GM10847 (cell line): ENCODE data around the gene TRIO.

Source experiments
- POLR2A ChIP-seq: IDR thresholded peaks from 2 replicates; pipeline ENCODE4 v1.6.1; 2011; ENCODE audit not compliant: insufficient read length; ENCODE audit errors: extremely low read depth

TRIO gene

GRCh38 chr5:14115323-14115895, 27.7 kb upstream of the TRIO start:
- TF ChIP-seq POLR2A: no peak

GRCh38 chr5:14118551-14119320, 24.4 kb upstream of the TRIO start:
- no peak for TF ChIP-seq POLR2A

- no peak for TF ChIP-seq POLR2A
Measured at GRCh38 chr5:14120176-14120575, 23.0 kb upstream of the TRIO start.

- no peak for TF ChIP-seq POLR2A
Measured at GRCh38 chr5:14121552-14121951, 21.6 kb upstream of the TRIO start.

GRCh38 chr5:14122089-14122488, 21.1 kb upstream of the TRIO start:
- no peak for TF ChIP-seq POLR2A

GRCh38 chr5:14123551-14123950, 19.6 kb upstream of the TRIO start:
- TF ChIP-seq POLR2A: no peak

- no peak for TF ChIP-seq POLR2A
Measured at GRCh38 chr5:14123974-14124482, 19.1 kb upstream of the TRIO start.

- TF ChIP-seq POLR2A: no peak
Measured at GRCh38 chr5:14125262-14125661, 17.9 kb upstream of the TRIO start.

GRCh38 chr5:14127587-14127986, 15.6 kb upstream of the TRIO start:
- no peak for TF ChIP-seq POLR2A

- no peak for TF ChIP-seq POLR2A
Measured at GRCh38 chr5:14128079-14128478, 15.1 kb upstream of the TRIO start.

- TF ChIP-seq POLR2A: no peak
Measured at GRCh38 chr5:14129123-14129522, 14.0 kb upstream of the TRIO start.

GRCh38 chr5:14131855-14132503, 11.2 kb upstream of the TRIO start:
- TF ChIP-seq POLR2A: no peak

- TF ChIP-seq POLR2A: no peak
Measured at GRCh38 chr5:14133394-14133793, 9.7 kb upstream of the TRIO start.

GRCh38 chr5:14134083-14134482, 9.1 kb upstream of the TRIO start:
- no peak for TF ChIP-seq POLR2A

- TF ChIP-seq POLR2A: no peak
Measured at GRCh38 chr5:14134771-14135170, 8.4 kb upstream of the TRIO start.

GRCh38 chr5:14135621-14136020, 7.5 kb upstream of the TRIO start:
- no peak for TF ChIP-seq POLR2A
